GM12878 (cell line): ENCODE data around the gene KCNMB2. TPM values are rescaled to one million over a fixed set of nuclear protein-coding genes. Genes with fewer than 3 reads are reported as not detected.
A peak's percentile ranks its signal among the peaks of the same experiment; 100 is the strongest.

Source experiments
- ATAC-seq: fragments of 200-7000 bp; cut with Tn5 transposase; 3 replicates; pipeline ENCODE4 v1.9.1; 2020; ENCODE audit warnings: mild to moderate bottlenecking, moderate library complexity
- BruUV-seq: library from RNA; stranded (reverse); fragments of 400-500 nt; replicated peaks from 2 replicates; lab custom pipeline; 2021; lab: Mats Ljungman, UMichigan
- CTCF ChIA-PET: fragments of 300-600 bp; sonication (Branson Sonifier 250); formaldehyde crosslinking; extraction: SDS; loops from one replicate; lab custom pipeline; 2021; ENCODE audit warnings: inconsistent platforms; lab: Yijun Ruan, JAX
- POLR2A ChIA-PET: fragments of 350-600 bp; formaldehyde crosslinking; extraction: SDS; loops from one replicate; lab custom pipeline; 2021; ENCODE audit warnings: inconsistent platforms; lab: Charles Lee
- RAD21 ChIA-PET: fragments of 300-600 bp; sonication (Branson Sonifier 250); formaldehyde crosslinking; loops from one replicate; lab custom pipeline; 2023; ENCODE audit warnings: antibody characterized with exemption; ENCODE audit not compliant: unreplicated experiment; lab: Charles Lee
- SMC1A ChIA-PET: fragments of 300-600 bp; sonication (Branson Sonifier 250); formaldehyde crosslinking; loops from one replicate; lab custom pipeline; 2023; ENCODE audit not compliant: unreplicated experiment, uncharacterized antibody; lab: Charles Lee
- DNase-seq: peaks from one replicate; pipeline ENCODE4 v3.0.0-alpha.2; 2011; ENCODE audit warnings: low read depth, low spot score
- FAIRE-seq: peaks from 3 replicates; lab custom pipeline; 2011; peaks lifted over from hg19 to GRCh38; lab: Jason Lieb, UNC
- H2AFZ ChIP-seq: 2 replicates; pipeline ENCODE4 v1.6.0; 2011; ENCODE audit warnings: low read depth, low read length, control low read depth; ENCODE audit not compliant: control insufficient read depth
- H3K27ac ChIP-seq: 2 replicates; pipeline ENCODE4 v1.5.1; 2011; ENCODE audit warnings: control low read depth; ENCODE audit not compliant: control insufficient read depth, insufficient read depth
- H3K27me3 ChIP-seq, 2 experiments: replicated peaks in 1 of 2; 2 replicates each; pipeline versions ENCODE4 v1.6.0 to v1.6.1; 2011; ENCODE audit warnings: low read length in 1 of 2; ENCODE audit not compliant: control insufficient read depth in 2 of 2, insufficient read depth in 2 of 2
- H3K36me3 ChIP-seq, 2 experiments: 2 replicates each; pipeline ENCODE4 v1.5.1; 2011; ENCODE audit warnings: low read length in 1 of 2; ENCODE audit not compliant: control insufficient read depth in 2 of 2, insufficient read depth in 2 of 2
- H3K4me1 ChIP-seq: 2 replicates; pipeline ENCODE4 v1.6.1; 2011; ENCODE audit warnings: mild to moderate bottlenecking, low read length, moderate library complexity, mixed read lengths; ENCODE audit not compliant: control insufficient read depth, insufficient read depth
- H3K4me2 ChIP-seq: 2 replicates; pipeline ENCODE4 v1.6.0; 2011; ENCODE audit warnings: control low read depth; ENCODE audit not compliant: control insufficient read depth, insufficient read depth
- H3K4me3 ChIP-seq: fragments of 200-600 bp; sonication (generic); 2 replicates; pipeline ENCODE4 v1.5.1; 2016
- H3K79me2 ChIP-seq: 2 replicates; pipeline ENCODE4 v1.6.0; 2011; ENCODE audit warnings: low read length; ENCODE audit not compliant: control insufficient read depth, insufficient read depth
- H3K9ac ChIP-seq: 2 replicates; pipeline ENCODE4 v1.8.0; 2011; ENCODE audit warnings: low read length, control low read depth, mixed read lengths; ENCODE audit not compliant: control insufficient read depth, insufficient read depth
- H3K9me3 ChIP-seq: replicated peaks from 3 replicates; pipeline ENCODE4 v1.5.1; 2011; ENCODE audit warnings: mild to moderate bottlenecking, low read length; ENCODE audit not compliant: control insufficient read depth, insufficient read depth
- H4K20me1 ChIP-seq: 2 replicates; pipeline ENCODE4 v1.6.0; 2011; ENCODE audit not compliant: control insufficient read depth, insufficient read depth
- ATF2 ChIP-seq: IDR thresholded peaks from 2 replicates; pipeline ENCODE4 v1.6.1; 2012; ENCODE audit warnings: low read length, inconsistent platforms
- BACH1 ChIP-seq: fragments of 450-650 bp; IDR thresholded peaks from 2 replicates; pipeline ENCODE4 v1.6.1; 2017; ENCODE audit warnings: mild to moderate bottlenecking, borderline replicate concordance
- BMI1 ChIP-seq: fragments of 450-650 bp; IDR thresholded peaks from 2 replicates; pipeline ENCODE4 v1.6.1; 2016; ENCODE audit warnings: mild to moderate bottlenecking, moderate library complexity, borderline replicate concordance
- BRCA1 ChIP-seq: IDR thresholded peaks from 2 replicates; pipeline ENCODE4 v1.6.1; 2011; ENCODE audit warnings: low read depth, low read length, improper control_type of control experiment
- CHD1 ChIP-seq: IDR thresholded peaks from 2 replicates; pipeline ENCODE4 v1.6.1; 2012; ENCODE audit warnings: low read depth, low read length, improper control_type of control experiment
- CTCF ChIP-seq, 3 experiments: IDR thresholded peaks in 2 of 3; conservative IDR thresholded peaks in 1 of 3; 2 replicates each; pipeline ENCODE4 v1.5.1; 2011; ENCODE audit warnings: low read depth in 3 of 3, low read length in 3 of 3, mild to moderate bottlenecking in 3 of 3, control low read depth in 2 of 3, moderate library complexity in 2 of 3, inconsistent platforms in 1 of 3, mixed read lengths in 1 of 3; ENCODE audit not compliant: control insufficient read depth in 2 of 3, insufficient read depth in 1 of 3; ENCODE audit errors: extremely low read depth in 1 of 3
- IKZF1 ChIP-seq: fragments of 450-650 bp; conservative IDR thresholded peaks from 2 replicates; pipeline ENCODE4 v1.6.1; 2017; ENCODE audit warnings: antibody characterized with exemption, mild to moderate bottlenecking
- IRF4 ChIP-seq: IDR thresholded peaks from 2 replicates; pipeline ENCODE4 v1.6.1; 2011; ENCODE audit warnings: low read depth, low read length
- MEF2A ChIP-seq: IDR thresholded peaks from 2 replicates; pipeline ENCODE4 v1.6.1; 2011; ENCODE audit warnings: low read depth, mild to moderate bottlenecking, low read length, moderate library complexity; ENCODE audit not compliant: insufficient read depth
- MYC ChIP-seq: IDR thresholded peaks from 2 replicates; pipeline ENCODE4 v1.6.1; 2011; ENCODE audit warnings: mild to moderate bottlenecking, low read length, moderate library complexity, inconsistent platforms; ENCODE audit not compliant: insufficient read depth, insufficient replicate concordance, insufficient read length, severe bottlenecking
- NR2F1 ChIP-seq: fragments of 450-650 bp; conservative IDR thresholded peaks from 2 replicates; pipeline ENCODE4 v1.6.1; 2017; ENCODE audit warnings: mild to moderate bottlenecking
- POLR2A ChIP-seq: IDR thresholded peaks from 2 replicates; pipeline ENCODE4 v1.6.1; 2011; ENCODE audit warnings: low read depth, mild to moderate bottlenecking, low read length
- POLR2AphosphoS5 ChIP-seq: IDR thresholded peaks from 2 replicates; pipeline ENCODE4 v1.6.1; 2011; ENCODE audit warnings: mild to moderate bottlenecking, low read length, inconsistent platforms
- RELA ChIP-seq: fragments of 450-650 bp; IDR thresholded peaks from 2 replicates; pipeline ENCODE4 v1.8.0; 2014; ENCODE audit warnings: borderline replicate concordance; ENCODE audit not compliant: partially characterized antibody
- SMAD5 ChIP-seq: IDR thresholded peaks from 2 replicates; pipeline ENCODE4 v1.6.1; 2016; ENCODE audit warnings: antibody characterized with exemption, low read depth
- SMC3 ChIP-seq: IDR thresholded peaks from 2 replicates; pipeline ENCODE4 v1.6.1; 2011; ENCODE audit warnings: low read length, improper control_type of control experiment, borderline replicate concordance
- SPI1 ChIP-seq: IDR thresholded peaks from 2 replicates; pipeline ENCODE4 v1.6.1; 2011; ENCODE audit warnings: low read depth, mild to moderate bottlenecking, low read length, moderate library complexity, borderline replicate concordance; ENCODE audit not compliant: insufficient read depth
- SREBF1 ChIP-seq: IDR thresholded peaks from 2 replicates; pipeline ENCODE4 v1.6.1; 2012; ENCODE audit warnings: mild to moderate bottlenecking, low read length
- STAT3 ChIP-seq: IDR thresholded peaks from 2 replicates; pipeline ENCODE4 v1.6.1; 2011; ENCODE audit warnings: low read depth, low read length, improper control_type of control experiment
- TCF12 ChIP-seq: IDR thresholded peaks from 2 replicates; pipeline ENCODE4 v1.6.1; 2011; ENCODE audit warnings: low read depth, mild to moderate bottlenecking, low read length
- WGBS: methylation state at CpG from one replicate; pipeline ENCODE4 v1.1.6; 2016; ENCODE audit warnings: low lambda C conversion rate; ENCODE audit not compliant: insufficient replicate concordance, insufficient coverage; ENCODE audit errors: missing lambda C conversion rate; 5-methylcytosine and 5-hydroxymethylcytosine counted together
- in situ Hi-C: fragments of 300-500 bp; cut with MboI; formaldehyde crosslinking; loops from 9 replicates; pipeline ENCODE4 v1.14.3; 2018; ENCODE audit warnings: mixed read lengths
- intact Hi-C: fragments of 100-400 bp; cut with micrococcal nuclease; formaldehyde crosslinking; loops from one replicate; pipeline ENCODE4 v1.14.2; 2022; ENCODE audit not compliant: unreplicated experiment
- polyA plus RNA-seq, 11 experiments: library from polyadenylated mRNA; depleted of rRNA in 4 of 11; unstranded in 6 of 11; stranded (reverse) in 5 of 11; fragments of >200 nt; fragmentation: Nextera tagmentation in 4 of 11; fragmentation: Illumina TruSeq in 1 of 11; extraction: Ambion mirVana in 4 of 11; extraction: Trizol in 1 of 11; gene quantifications; 1 replicate in 1 of 11; 2 replicates in 10 of 11; pipeline versions ENCODE4 v1.2.1 to v1.2.3, GENCODE V29; 2011 to 2016; ENCODE audit warnings: inconsistent platforms in 2 of 11, missing spikeins in 2 of 11, low read depth in 1 of 11
- total RNA-seq, 4 experiments: library from RNA; depleted of rRNA in 3 of 4; stranded (reverse); fragments of >200 nt in 3 of 4; fragmentation: Illumina TruSeq in 1 of 4; extraction: Trizol in 1 of 4; gene quantifications; 2 replicates each; pipeline versions ENCODE4 v1.2.1 to v1.2.3, GENCODE V29; 2013 to 2021

Gene KCNMB2
- total and polyA plus RNA-seq, 10 of the 15 experiments (the other 5 are each of a cell fraction or from before 2014, with no cell fraction given) = 0.22 to 18.8 (median 11.0) TPM

- RAD21 ChIA-PET = no interaction called here
- H3K79me2 ChIP-seq = no peaks in the 10 kb centered on the region
- WGBS = 24% methylated on average over 3 of the region's 3 CpGs
- H3K4me2 ChIP-seq = no peak overlapping the region
- TF ChIP-seq POLR2A (no peak), POLR2AphosphoS5 (no peak), IRF4 (no peak), MYC (no peak), STAT3 (no peak), BMI1 (no peak), CTCF (IDR thresholded peaks at IDR 0.05 in 2 of 3, conservative IDR thresholded peaks at IDR 0.05 in 1 of 3; ENCODE audit: control insufficient read depth in 2 of 3, extremely low read depth in 1 of 3, insufficient read depth in 1 of 3, low read depth in 3 of 3, low read length in 3 of 3) (no peak), ATF2 (no peak), BRCA1 (no peak), IKZF1 (no peak), BACH1 (no peak), MEF2A (no peak), SMC3 (no peak), TCF12 (no peak), SREBF1 (no peak), CHD1 (no peak), SPI1 (no peak), RELA (no peak), SMAD5 (no peak), NR2F1 (no peak)
- no peak overlapping the region for H3K9ac ChIP-seq
- H3K9me3 ChIP-seq = no peaks in the 10 kb centered on the region; the same call in 2 of the 3 replicates
- peak; percentile 49 for FAIRE-seq
- H3K27ac ChIP-seq = no peak overlapping the region
- H3K4me3 ChIP-seq = no peak overlapping the region
- ATAC-seq = no peak
- no peaks in the 10 kb centered on the region for H4K20me1 ChIP-seq
- intact Hi-C loops (no loop called here), in situ Hi-C loops (no loop called here)
- no peaks in the 10 kb centered on the region for H3K4me1 ChIP-seq
- SMC1A ChIA-PET = interaction anchor here (0.6 kb wide), 1 partner anchor 229 kb away, joined by 3 read pairs; no protein-coding TSS in a partner anchor
- POLR2A ChIA-PET = no interaction called here
- H3K27me3 ChIP-seq = no peaks in the 10 kb centered on the region
- CTCF ChIA-PET = interaction anchor here (0.8 to 1.1 kb wide), 2 partner anchors 16 to 17 kb away, joined by 3 read pairs; no protein-coding TSS in a partner anchor
- no TSS peak for BruUV-seq
- no peaks in the 10 kb centered on the region for H3K36me3 ChIP-seq
- DNase-seq = no peak
- no peak overlapping the region for H2AFZ ChIP-seq
Measured at GRCh38 chr3:178845420-178846118, 309.3 kb downstream of the KCNMB2 start.
